ENCODE measurements around the gene SPIB. TPM values are rescaled to one million over a fixed set of nuclear protein-coding genes. Genes with fewer than 3 reads are reported as not detected.
"Not testable (repeated sequence)": the region's sequence is repeated elsewhere in the genome, so short reads cannot be mapped to it uniquely, and the experiment has no call there.

SPIB gene
- total RNA-seq, 1 experiment from 2014 or later: not detected

GRCh38 chr19:50465000-50465399 lies 46.3 kb downstream of the SPIB start:
- DNase-seq (ENCODE audit: extremely low read depth, low read depth): no peak

- DNase-seq (ENCODE audit: extremely low read depth, low read depth): no peak
Observed at GRCh38 chr19:50465986-50466705, 47.4 kb downstream of the SPIB start.

- no peak for DNase-seq (ENCODE audit: extremely low read depth, low read depth)
Observed at GRCh38 chr19:50466706-50467039, 47.9 kb downstream of the SPIB start.

GRCh38 chr19:50467566-50467965 lies 48.8 kb downstream of the SPIB start:
- no peak for DNase-seq (ENCODE audit: extremely low read depth, low read depth)

GRCh38 chr19:50468818-50469217 lies 50.1 kb downstream of the SPIB start:
- DNase-seq (ENCODE audit: extremely low read depth, low read depth): no peak

- DNase-seq (ENCODE audit: extremely low read depth, low read depth): not testable (repeated sequence)
Observed at GRCh38 chr19:50473336-50473735, 54.6 kb downstream of the SPIB start.

GRCh38 chr19:50475101-50475568 lies 56.4 kb downstream of the SPIB start:
- no peak for DNase-seq (ENCODE audit: extremely low read depth, low read depth)

- DNase-seq (ENCODE audit: extremely low read depth, low read depth): no peak
Observed at GRCh38 chr19:50475736-50476223, 57.0 kb downstream of the SPIB start.

- peak; percentile 87 for DNase-seq (ENCODE audit: extremely low read depth, low read depth)
Observed at GRCh38 chr19:50476224-50476906, 57.6 kb downstream of the SPIB start, which contains the start of the genes EMC10 and GARIN5A. Gene EMC10, plus strand, starts transcription at chr19:50476507. Its CDS starts 38 bp downstream, at chr19:50476545. Gene GARIN5A, minus strand, starts transcription at chr19:50476848. Its CDS starts 460 bp downstream, at chr19:50476388.

GRCh38 chr19:50476907-50477238 lies 58.1 kb downstream of the SPIB start:
- no peak for DNase-seq (ENCODE audit: extremely low read depth, low read depth)

GRCh38 chr19:50477751-50478515 lies 59.2 kb downstream of the SPIB start:
- DNase-seq (ENCODE audit: extremely low read depth, low read depth): no peak

GRCh38 chr19:50478901-50479715 lies 60.4 kb downstream of the SPIB start:
- no peak for DNase-seq (ENCODE audit: extremely low read depth, low read depth)

- no peak for DNase-seq (ENCODE audit: extremely low read depth, low read depth)
Observed at GRCh38 chr19:50479761-50480251, 61.1 kb downstream of the SPIB start.

- DNase-seq (ENCODE audit: extremely low read depth, low read depth): no peak
Observed at GRCh38 chr19:50480281-50481111, 61.8 kb downstream of the SPIB start.

Other genes with a start within 250 kb of the SPIB start
- 2.6 and 3.0 TPM in 2 replicates for gene MYH14, start 215.3 kb upstream of the SPIB start, total RNA-seq (2014; rRNA removed; shearing (Covaris generic))
- gene KCNC3, start 89.6 kb upstream of the SPIB start, total RNA-seq (2014; rRNA removed; shearing (Covaris generic)): 0.27 and 0.87 TPM in 2 replicates
- 0.49 TPM in 1 of 2 replicates, not detected in the other for gene NAPSA, start 53.3 kb upstream of the SPIB start, total RNA-seq (2014; rRNA removed; shearing (Covaris generic))
- gene NR1H2, start 42.5 kb upstream of the SPIB start, total RNA-seq (2014; rRNA removed; shearing (Covaris generic)): 52.0 and 55.8 TPM in 2 replicates
- 18.7 and 20.9 TPM in 2 replicates for gene POLD1, start 34.6 kb upstream of the SPIB start, total RNA-seq (2014; rRNA removed; shearing (Covaris generic))
- not detected in 2 replicates for gene MYBPC2, start 14.0 kb downstream of the SPIB start, total RNA-seq (2014; rRNA removed; shearing (Covaris generic))
- 36.8 and 42.6 TPM in 2 replicates for gene EMC10, start 57.6 kb downstream of the SPIB start, total RNA-seq (2014; rRNA removed; shearing (Covaris generic))
- 0.26 and 0.92 TPM in 2 replicates for gene GARIN5A, start 57.9 kb downstream of the SPIB start, total RNA-seq (2014; rRNA removed; shearing (Covaris generic))
- gene JOSD2, start 92.3 kb downstream of the SPIB start, total RNA-seq (2014; rRNA removed; shearing (Covaris generic)): 10.0 and 17.8 TPM in 2 replicates
- gene ASPDH, start 95.0 kb downstream of the SPIB start, total RNA-seq (2014; rRNA removed; shearing (Covaris generic)): not detected in 2 replicates
- 0.09 and 0.25 TPM in 2 replicates for gene LRRC4B, start 149.5 kb downstream of the SPIB start, total RNA-seq (2014; rRNA removed; shearing (Covaris generic))
- gene SYT3, start 220.9 kb downstream of the SPIB start, total RNA-seq (2014; rRNA removed; shearing (Covaris generic)): 0.20 and 0.49 TPM in 2 replicates
- 4.6 and 8.0 TPM in 2 replicates for gene C19orf81, start 230.5 kb downstream of the SPIB start, total RNA-seq (2014; rRNA removed; shearing (Covaris generic))

All from NCI-H460 (cell line).